A549 (cell line): ENCODE measurements around the gene MPP2.

Experiments
- BHLHE40 ChIP-seq: IDR thresholded peaks from 2 replicates; pipeline ENCODE4 v1.6.1; 2012; ENCODE audit warnings: low read depth, low read length, inconsistent platforms
- ESRRA ChIP-seq: fragments of 150-350 bp; IDR thresholded peaks from 2 replicates; pipeline ENCODE4 v1.6.1; 2014; ENCODE audit warnings: mild to moderate bottlenecking, low read length, borderline replicate concordance
- FOXS1 ChIP-seq: fragments of 250-450 bp; sonication (Bioruptor Pico); IDR thresholded peaks from 2 replicates; pipeline ENCODE4 v1.5.0; 2020; ENCODE audit warnings: mild to moderate bottlenecking, moderate library complexity
- JUNB ChIP-seq: fragments of >200 bp; sonication (Bioruptor Twin); formaldehyde crosslinking; IDR thresholded peaks from 2 replicates; pipeline ENCODE4 v1.6.1; 2016
- MAZ ChIP-seq: fragments of 150-350 bp; IDR thresholded peaks from 2 replicates; pipeline ENCODE4 v1.6.1; 2014; ENCODE audit warnings: antibody characterized with exemption, low read depth, low read length, borderline replicate concordance
- POLR2A ChIP-seq: IDR thresholded peaks from 2 replicates; pipeline ENCODE4 v1.6.1; 2012; ENCODE audit warnings: mild to moderate bottlenecking, low read length
- POLR2AphosphoS2 ChIP-seq: conservative IDR thresholded peaks from 2 replicates; pipeline ENCODE4 v1.6.1; 2012; ENCODE audit warnings: low read length, improper control_type of control experiment, inconsistent platforms
- RAD21 ChIP-seq, 2 experiments: fragments of >200 bp in 1 of 2; sonication (Bioruptor Twin) in 1 of 2; formaldehyde crosslinking in 1 of 2; IDR thresholded peaks in 1 of 2; conservative IDR thresholded peaks in 1 of 2; 2 replicates in 1 of 2; 3 replicates in 1 of 2; pipeline ENCODE4 v1.6.1; 2012 to 2018; ENCODE audit warnings: inconsistent platforms in 1 of 2
- RCOR1 ChIP-seq: fragments of 150-350 bp; IDR thresholded peaks from 2 replicates; pipeline ENCODE4 v1.6.1; 2014; ENCODE audit warnings: antibody characterized with exemption, low read length, low read depth
- RFX5 ChIP-seq: fragments of 450-650 bp; IDR thresholded peaks from 2 replicates; pipeline ENCODE4 v1.7.1; 2014; ENCODE audit warnings: antibody characterized with exemption, mild to moderate bottlenecking, moderate library complexity
- ZFP36 ChIP-seq: fragments of 450-650 bp; IDR thresholded peaks from 2 replicates; pipeline ENCODE4 v1.6.1; 2014; ENCODE audit warnings: borderline replicate concordance; ENCODE audit not compliant: partially characterized antibody
- TF ChIP-seq, protein P1 (sequence below): fragments of 200-600 bp; sonication (generic); IDR thresholded peaks from 2 replicates; pipeline ENCODE4 v1.6.1; 2016; ENCODE audit warnings: antibody characterized with exemption, mild to moderate bottlenecking, moderate library complexity
- TF ChIP-seq, protein P2 (sequence below): fragments of >200 bp; sonication (Bioruptor Twin); formaldehyde crosslinking; IDR thresholded peaks from 3 replicates; pipeline ENCODE4 v1.5.1; 2016
- TF ChIP-seq, protein P3 (sequence below): fragments of 150-350 bp; IDR thresholded peaks from 2 replicates; pipeline ENCODE4 v1.6.1; 2014; ENCODE audit warnings: low read depth, mild to moderate bottlenecking, low read length

DNA sequence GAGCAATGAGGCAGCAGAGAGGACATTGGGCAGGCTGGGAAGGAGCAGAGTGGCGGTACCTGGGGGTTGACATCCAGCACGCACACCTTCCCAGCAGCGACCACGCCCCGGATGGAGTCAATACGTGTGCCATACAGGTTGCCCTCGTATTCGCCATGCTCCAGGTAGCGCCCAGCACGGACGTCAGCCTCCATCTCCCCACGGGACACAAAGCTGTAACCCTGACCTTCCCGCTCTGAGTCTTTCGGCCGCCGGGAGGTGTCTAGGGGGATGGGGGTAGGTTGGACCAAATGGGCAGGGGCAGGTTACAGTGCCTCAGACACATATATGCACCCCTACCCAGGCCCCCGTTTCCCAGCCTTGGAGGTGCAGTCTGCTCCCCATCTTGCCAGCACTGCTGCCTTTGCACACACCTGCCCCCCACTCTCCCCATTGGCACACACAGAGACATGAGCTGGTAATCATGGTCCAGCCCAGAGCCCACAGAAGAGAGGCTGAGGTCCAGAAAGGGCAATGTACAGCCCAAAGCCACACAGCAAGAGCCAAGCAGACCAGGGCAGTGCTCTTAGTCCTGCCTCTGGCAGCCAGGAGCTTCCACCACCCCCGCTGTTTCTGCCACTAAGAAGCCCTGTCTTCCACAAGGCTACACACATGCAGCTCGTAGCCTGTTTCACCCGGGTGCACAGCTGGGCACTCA is 27.5 kb downstream of the MPP2 start:
- TF ChIP-seq MAZ (no peak), BHLHE40 (no peak), POLR2A (no peak), FOXS1 (no peak), ZFP36 (peak; percentile 50), POLR2AphosphoS2 (no peak), RFX5 (no peak), RAD21 (conservative IDR thresholded peaks at IDR 0.05 in 1 of 2, IDR thresholded peaks at IDR 0.05 in 1 of 2) (no peak), ESRRA (no peak), JUNB (no peak), RCOR1 (no peak)
- TF ChIP-seq, protein P1, sequence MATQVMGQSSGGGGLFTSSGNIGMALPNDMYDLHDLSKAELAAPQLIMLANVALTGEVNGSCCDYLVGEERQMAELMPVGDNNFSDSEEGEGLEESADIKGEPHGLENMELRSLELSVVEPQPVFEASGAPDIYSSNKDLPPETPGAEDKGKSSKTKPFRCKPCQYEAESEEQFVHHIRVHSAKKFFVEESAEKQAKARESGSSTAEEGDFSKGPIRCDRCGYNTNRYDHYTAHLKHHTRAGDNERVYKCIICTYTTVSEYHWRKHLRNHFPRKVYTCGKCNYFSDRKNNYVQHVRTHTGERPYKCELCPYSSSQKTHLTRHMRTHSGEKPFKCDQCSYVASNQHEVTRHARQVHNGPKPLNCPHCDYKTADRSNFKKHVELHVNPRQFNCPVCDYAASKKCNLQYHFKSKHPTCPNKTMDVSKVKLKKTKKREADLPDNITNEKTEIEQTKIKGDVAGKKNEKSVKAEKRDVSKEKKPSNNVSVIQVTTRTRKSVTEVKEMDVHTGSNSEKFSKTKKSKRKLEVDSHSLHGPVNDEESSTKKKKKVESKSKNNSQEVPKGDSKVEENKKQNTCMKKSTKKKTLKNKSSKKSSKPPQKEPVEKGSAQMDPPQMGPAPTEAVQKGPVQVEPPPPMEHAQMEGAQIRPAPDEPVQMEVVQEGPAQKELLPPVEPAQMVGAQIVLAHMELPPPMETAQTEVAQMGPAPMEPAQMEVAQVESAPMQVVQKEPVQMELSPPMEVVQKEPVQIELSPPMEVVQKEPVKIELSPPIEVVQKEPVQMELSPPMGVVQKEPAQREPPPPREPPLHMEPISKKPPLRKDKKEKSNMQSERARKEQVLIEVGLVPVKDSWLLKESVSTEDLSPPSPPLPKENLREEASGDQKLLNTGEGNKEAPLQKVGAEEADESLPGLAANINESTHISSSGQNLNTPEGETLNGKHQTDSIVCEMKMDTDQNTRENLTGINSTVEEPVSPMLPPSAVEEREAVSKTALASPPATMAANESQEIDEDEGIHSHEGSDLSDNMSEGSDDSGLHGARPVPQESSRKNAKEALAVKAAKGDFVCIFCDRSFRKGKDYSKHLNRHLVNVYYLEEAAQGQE: no peak
- TF ChIP-seq, protein P2, sequence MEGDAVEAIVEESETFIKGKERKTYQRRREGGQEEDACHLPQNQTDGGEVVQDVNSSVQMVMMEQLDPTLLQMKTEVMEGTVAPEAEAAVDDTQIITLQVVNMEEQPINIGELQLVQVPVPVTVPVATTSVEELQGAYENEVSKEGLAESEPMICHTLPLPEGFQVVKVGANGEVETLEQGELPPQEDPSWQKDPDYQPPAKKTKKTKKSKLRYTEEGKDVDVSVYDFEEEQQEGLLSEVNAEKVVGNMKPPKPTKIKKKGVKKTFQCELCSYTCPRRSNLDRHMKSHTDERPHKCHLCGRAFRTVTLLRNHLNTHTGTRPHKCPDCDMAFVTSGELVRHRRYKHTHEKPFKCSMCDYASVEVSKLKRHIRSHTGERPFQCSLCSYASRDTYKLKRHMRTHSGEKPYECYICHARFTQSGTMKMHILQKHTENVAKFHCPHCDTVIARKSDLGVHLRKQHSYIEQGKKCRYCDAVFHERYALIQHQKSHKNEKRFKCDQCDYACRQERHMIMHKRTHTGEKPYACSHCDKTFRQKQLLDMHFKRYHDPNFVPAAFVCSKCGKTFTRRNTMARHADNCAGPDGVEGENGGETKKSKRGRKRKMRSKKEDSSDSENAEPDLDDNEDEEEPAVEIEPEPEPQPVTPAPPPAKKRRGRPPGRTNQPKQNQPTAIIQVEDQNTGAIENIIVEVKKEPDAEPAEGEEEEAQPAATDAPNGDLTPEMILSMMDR: no peak
- TF ChIP-seq, protein P3, sequence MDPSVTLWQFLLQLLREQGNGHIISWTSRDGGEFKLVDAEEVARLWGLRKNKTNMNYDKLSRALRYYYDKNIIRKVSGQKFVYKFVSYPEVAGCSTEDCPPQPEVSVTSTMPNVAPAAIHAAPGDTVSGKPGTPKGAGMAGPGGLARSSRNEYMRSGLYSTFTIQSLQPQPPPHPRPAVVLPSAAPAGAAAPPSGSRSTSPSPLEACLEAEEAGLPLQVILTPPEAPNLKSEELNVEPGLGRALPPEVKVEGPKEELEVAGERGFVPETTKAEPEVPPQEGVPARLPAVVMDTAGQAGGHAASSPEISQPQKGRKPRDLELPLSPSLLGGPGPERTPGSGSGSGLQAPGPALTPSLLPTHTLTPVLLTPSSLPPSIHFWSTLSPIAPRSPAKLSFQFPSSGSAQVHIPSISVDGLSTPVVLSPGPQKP: no peak
